ENCODE measurements around the gene PLEKHH2.

DNA sequence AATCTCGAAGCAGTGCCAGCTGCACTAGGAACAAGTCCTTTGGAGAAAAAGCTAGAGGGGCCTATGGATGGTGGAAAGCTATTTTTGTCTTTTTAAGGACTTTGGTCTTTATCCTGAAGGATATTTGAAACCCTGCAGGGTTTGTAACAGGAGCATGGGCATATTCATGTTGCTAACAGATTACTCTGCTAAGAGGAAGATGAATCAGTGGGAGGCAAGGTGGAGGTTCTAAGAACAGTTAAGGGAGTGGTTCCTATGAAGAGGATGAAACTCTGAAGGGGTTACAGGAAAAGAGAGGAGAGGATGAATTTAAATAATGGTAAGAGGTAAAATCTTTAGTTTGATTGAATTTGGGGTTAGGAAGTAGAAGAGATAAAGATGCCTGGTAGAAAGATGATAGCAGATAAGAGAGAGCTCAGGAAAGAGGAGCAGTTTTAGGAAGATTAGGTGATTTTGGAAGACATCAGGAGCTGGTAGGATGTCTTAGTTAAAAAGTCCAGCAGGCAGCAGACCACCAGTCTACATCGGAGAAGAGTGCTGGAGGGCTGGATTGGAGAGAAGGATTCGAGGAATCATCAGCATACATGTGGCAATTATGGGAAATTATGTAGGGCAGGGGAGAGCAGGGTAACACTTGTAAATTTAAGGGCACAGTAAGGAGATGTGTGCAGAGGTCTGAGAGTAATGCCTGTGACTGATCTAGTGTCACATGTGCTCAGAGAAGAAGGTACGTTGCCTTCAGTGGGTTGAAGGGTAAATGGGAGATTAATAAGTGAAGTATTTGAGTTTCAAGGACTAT is 78.4 kb downstream of the PLEKHH2 start:
- TF ChIP-seq POLR2AphosphoS5 (IDR thresholded peaks at IDR 0.05; ENCODE audit: low read depth, low read length): no peak
- no peak for TF ChIP-seq SIN3A (IDR thresholded peaks at IDR 0.05; ENCODE audit: borderline replicate concordance, insufficient read depth, low read length)

All from PFSK-1 (cell line).